ENCODE data around the gene DLG3. TPM values are rescaled to one million over a fixed set of nuclear protein-coding genes. Genes with fewer than 3 reads are reported as not detected.
"Not testable (repeated sequence)": the region's sequence is repeated elsewhere in the genome, so short reads cannot be mapped to it uniquely, and the experiment has no call there.

The DLG3 gene
- polyA plus RNA-seq, 1 donor: 5.0 TPM

DNA sequence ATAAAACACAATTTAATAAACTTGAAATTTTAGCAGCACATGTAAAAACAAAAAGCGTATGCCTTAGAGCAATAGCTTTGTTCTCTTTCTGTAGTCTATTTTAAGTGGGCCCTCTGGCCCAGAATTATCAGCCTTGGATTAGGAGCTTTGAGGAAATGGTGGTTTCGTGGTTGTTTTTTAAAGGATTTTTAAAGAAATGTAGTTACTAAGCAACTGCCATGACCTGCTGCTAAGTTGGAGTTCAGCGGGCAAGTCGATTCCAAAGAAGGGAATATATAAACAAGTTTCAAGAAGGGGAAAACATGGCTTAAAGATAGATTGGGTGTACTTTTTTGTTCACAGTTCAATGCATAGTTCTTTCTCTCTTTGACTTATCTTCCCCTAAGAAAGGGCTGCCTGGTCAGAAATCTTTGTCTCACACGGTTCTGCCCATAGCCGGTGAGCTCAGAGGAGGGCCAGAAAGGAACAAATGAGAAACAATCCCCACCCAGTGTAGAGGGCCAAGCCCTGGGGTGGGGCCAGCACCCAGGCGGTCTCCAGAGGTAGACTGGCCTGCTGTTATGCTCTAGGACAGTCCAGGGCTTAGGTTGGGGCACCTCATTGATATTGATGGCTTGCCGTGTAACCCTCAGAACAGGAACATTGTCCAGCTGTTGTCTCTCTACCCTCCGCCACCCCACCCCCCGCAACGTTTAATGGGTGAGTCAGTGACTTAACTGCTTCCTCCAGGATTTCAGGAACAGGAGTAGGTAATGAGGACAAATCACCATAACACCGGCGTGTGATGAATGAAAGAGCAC is 32.5 kb downstream of the DLG3 start:
- no peak for DNase-seq

DNA sequence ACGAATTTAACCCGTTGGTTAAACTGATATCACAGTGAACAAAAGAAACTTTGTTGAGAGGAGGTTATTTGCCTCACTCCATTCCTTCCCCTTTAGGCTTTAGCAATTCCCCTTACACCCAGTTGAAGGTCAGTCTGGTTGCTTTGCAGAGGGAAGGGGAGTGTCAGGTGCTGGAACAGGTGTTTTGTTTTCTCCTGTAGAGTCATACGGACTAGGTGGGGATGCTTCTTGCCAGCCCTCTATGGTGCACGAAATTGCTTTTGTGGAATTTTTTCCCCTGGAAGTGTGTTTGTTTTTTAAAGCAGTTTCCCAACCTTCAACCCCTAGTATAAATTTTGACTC is 33.1 kb downstream of the DLG3 start:
- no peak for DNase-seq

DNA sequence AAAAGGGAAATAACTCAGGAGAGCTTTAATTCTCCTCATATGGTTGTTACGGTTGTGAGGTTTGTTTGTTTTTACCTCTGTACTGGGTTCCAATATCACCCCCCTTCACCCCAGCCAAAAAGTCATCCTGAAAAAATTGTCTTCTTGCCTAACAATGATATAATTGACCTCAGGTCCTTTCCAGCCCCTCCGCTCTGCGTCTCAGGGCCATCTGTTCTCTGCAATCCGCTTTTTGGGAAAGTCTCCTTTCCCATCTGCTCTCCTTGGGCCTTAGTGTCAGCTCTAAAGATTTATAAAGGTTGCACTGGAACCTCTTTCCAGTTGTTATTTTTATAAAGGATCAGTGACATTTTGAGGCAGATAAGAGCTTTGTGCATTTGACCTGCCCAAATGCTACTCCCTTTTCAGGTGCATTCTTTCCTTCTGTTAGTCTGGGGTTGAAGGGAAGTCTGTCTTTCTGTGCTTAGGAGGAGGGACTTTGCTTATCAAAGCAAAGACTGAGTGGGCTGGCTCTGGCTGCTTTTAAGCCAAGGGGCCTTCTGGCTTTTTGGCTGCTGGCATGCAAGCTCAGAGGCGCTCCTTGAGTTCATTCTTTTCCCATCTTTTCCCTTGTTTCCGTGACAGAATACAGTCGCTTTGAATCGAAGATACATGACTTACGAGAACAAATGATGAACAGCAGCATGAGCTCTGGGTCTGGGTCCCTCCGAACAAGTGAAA is 34.1 kb downstream of the DLG3 start:
- DNase-seq: no peak

DNA sequence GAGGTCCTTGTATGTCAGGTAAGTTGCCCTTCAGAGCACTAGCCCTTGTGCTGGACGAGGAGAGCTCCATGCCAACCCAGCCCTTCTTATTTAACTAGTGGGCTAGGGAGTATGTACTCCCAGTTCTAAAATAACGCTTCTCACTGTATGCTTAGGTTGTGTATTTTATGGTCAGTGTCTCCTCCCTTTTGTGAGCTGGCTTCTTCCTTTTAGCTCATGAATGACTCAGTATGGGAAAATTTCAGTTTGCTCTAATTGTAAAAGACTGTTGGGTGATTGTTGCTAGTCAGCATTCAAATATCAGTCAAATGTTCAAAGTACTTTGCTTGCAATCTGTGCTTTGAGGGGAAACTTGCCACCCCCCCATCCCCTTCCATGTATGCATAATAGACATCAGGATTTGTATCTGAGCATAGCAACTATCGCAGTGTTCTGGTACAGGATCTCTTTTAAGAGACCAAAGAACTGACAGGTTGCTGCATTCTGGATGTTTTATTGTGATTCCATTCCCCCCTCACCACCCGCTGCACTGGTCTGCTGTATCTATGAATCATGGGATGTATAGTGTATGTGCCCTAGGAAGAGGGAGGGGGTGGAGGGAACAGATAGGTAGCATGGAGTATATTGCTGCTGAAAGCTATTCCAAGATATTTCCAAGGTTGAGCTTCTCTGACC is 34.7 kb downstream of the DLG3 start:
- DNase-seq: no peak

DNA sequence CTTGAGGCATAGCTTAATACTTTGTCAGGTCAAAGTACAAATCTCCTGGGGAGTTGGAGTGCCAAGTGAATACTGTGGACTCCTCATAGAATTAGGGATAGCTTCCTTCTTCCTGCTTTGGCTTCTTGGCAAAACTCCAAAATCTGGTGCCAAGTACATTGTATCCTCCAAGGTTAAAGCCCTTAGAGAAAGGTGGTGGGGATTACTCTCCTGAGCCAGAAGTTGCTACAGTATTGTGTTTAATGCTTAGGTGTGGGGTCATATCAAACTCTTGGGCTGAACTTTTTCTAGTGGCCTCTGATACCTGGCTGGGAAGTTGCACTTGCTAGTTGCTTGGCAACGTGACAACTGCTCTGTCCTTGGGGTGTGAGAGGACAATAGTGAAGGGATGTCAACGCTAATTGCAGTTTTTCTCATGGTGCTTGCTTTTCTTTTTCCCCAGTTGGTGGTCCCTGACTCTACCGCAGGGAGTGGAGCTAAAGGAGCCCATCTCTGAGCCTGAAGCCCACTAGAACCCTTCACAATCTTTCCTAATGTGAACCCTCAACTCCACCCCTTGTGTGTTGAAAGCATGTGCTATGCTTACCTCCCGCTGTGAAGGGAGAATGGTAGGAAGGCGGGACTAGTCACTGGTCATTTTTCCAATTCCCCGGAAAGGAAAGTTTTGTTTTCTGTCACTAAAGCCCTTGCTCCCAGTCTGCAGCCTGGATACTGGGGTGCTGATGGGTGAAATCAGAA is 35.5 kb downstream of the DLG3 start:
- DNase-seq: no peak

DNA sequence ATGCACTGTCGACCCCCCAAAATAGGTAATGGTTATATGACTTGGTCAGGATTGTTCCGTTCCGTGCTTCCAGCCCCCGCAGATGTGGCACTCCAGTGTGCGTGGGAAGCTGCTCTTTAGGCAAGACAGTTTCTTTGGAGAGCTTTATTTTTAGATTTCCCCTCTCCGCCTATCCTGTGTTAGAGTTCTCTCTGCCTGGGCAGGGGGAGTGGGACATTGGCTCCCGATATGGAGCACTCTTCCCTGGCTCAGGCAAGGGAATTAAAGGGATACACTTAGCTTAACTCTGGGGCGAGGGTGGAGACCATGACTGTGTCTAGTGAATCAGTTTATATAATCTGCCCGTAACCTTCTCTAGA is 36.0 kb downstream of the DLG3 start:
- DNase-seq: no peak

DNA sequence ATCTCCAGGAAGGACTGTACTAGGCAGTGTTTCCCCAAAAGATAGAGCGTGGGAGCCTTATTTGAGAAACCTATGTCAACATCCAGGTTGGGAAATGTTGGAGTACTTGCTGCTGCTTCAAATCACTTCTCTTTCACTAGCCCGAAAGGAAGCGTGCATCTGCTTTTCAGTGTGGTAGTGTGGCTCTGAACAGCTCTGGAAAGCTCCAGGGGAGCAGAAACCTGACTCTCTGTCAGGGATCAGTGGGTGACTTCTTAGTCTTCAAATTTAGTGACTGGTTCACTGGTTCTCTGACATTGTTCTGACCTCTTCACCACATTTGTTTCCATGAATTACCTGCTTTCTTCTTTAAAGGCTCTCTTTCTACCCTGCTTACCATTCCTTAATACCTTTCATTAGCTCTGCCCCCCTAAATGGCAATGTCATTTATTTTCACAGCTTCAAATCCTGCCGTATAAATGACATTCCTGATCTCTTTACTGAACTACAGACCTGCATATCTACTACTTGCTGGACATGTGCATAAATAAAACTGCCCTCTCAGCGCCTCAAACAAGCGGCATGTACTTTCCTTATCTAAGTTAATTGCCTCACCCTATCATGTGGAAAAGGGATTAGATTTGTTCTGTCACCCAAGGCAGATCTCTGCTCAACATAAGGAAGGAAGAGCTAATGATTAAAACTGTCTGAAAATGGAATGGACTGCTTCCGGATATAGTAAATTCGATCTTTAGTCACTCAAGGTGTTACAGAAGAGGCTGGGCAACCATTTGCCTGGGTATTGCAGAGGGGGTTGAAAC is 37.0 kb downstream of the DLG3 start:
- no peak for DNase-seq

DNA sequence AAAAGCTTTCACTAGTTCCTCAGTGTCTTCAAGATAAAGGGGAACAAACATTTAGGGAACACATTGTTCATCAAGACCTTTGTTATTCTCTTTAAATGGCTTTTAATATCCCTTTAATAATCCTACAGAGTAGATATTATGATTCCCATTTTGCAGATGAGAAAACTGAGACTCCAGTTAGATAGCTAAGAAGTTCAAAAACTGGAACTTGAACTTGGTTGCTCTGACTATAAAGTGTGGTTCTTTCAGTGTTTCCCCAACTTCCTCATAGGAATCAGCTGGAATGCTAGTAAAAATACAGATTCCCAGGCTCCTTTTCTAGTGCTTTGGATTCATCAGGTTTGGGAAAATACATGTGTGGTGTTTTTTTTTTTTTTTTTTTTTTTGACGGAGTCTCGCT is 37.7 kb downstream of the DLG3 start:
- DNase-seq: no peak

DNA sequence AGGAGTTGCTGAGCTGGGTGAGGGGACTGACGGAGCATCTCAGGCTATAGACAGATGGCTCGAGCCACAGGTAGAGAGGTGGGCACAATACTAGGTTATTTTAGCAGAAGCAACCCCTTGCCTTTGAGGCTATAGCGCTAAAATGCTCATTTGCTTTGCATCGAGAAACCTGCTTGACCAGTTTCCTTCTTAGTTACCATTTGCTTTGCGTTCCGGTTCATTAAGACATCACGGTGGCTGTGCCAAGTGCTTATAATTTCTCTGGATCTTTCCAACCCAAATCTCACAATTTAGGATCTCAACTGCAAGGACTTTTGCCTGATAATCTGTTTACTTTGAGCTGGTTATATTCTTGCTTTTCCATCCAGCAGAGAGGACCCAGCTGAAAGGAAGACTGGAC is 40.8 kb downstream of the DLG3 start:
- no peak for DNase-seq

DNA sequence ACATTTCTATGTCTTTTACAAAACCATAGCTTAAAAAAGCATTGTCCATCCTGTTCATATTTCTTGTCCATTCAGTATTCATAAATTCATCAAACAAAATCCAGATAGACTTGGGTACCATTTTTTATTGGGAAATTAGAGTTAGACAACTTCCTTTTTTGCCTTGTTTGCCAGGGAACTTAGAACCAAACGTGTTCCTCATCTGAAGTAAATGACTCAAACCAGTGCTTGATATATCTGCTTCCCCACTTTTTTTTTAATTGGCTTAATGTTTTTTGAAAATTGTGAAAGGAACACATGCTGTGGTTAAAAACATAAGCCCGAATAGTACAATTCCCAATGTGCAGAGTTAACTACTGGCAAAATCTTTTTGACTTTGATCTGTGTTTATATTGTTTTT is 44.2 kb downstream of the DLG3 start:
- no peak for DNase-seq

DNA sequence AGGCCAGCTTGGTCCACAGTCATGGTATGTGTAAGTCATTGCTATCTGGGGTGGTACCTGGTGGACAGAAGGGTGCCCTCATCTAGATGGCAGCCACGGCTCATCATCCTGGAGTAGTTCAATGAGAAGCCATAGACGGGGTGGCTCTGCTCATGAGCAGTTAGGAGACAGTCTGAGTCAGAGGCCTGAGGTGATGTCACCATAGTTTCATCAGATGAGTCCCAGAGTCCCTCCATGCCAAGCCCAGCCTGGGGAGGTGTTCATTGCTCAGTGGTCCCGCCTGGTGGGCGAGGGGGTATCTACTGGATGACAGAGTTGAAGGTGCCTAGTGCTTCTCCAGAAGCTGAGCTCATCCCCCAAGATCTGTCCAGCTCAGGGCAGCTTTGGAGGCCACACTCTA is 49.8 kb downstream of the DLG3 start:
- DNase-seq: no peak

DNA sequence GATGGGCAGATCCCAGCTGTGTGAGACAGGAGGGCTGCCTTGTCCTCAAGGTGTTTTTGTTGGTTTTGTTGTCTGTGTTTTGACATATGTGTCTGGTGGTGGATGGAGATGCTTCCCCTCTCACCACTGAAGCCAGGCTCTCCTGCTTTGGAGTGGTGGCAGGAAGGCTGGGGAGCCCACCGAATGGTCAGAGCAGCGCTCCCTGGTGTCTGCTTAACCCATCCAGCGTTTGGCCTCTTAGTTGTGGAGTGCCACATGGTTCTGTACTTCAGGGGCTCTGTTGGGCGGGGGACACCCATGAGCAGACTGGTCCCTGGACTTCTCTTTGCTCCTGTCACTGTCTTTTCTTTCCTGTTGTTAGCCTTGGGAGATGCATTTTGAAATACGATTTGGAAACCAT is 51.9 kb downstream of the DLG3 start:
- no peak for DNase-seq

DNA sequence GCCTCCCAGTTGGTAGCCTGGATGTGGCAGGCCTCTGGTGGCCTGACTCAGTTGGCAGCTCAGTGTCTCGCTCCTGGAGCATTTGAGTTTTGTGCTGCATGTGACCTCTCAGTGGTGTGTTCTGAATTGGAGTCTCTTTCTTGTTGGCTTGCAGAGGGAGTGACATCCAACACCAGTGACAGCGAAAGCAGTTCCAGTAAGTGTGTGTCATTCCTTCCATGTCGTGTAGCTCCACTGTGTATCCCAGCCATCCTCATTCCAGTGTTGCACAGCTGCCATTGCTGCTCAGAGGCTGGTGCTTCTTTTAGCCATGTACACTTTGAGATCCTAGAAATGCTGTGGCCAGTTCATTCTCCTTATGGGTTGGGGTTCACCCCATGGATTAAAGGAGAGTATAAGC is 52.4 kb downstream of the DLG3 start:
- no peak for DNase-seq

DNA sequence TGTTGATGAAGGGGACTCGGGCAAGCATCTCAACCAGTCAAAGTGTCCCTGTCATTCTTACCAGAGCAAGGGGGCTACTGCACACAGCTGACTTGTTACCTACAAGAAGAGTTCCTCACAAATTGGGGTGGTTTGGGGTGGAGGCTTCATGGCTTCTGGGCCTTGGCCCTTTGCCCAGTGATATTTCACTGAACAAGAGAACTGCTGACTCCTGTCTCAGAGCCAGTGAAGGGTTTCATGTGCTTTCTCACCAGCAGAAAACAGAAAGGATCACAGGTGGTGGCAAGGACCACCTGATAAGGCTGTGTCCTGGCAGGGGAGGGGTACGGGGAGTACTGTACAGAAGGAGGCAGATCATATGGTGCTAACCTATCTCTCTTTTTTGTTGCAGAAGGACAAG is 53.5 kb downstream of the DLG3 start:
- DNase-seq: no peak

DNA sequence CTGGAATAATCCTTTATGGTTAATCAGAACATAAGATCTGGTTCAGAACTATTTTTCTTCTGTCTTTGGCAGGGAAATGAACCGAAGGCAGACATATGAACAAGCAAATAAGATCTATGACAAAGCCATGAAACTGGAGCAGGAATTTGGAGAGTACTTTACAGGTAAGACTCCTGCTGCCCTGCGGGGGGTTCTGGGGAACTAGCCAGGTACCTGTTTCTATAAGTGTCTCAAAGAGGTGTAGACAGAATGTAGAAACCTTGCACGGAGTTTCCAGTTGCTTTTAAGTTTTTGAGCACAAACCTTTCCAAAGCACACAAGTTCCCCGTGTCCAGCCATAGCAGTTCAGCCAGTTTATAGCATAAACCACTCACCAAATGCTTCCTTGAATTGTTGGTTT is 56.2 kb downstream of the DLG3 start:
- no peak for DNase-seq

DNA sequence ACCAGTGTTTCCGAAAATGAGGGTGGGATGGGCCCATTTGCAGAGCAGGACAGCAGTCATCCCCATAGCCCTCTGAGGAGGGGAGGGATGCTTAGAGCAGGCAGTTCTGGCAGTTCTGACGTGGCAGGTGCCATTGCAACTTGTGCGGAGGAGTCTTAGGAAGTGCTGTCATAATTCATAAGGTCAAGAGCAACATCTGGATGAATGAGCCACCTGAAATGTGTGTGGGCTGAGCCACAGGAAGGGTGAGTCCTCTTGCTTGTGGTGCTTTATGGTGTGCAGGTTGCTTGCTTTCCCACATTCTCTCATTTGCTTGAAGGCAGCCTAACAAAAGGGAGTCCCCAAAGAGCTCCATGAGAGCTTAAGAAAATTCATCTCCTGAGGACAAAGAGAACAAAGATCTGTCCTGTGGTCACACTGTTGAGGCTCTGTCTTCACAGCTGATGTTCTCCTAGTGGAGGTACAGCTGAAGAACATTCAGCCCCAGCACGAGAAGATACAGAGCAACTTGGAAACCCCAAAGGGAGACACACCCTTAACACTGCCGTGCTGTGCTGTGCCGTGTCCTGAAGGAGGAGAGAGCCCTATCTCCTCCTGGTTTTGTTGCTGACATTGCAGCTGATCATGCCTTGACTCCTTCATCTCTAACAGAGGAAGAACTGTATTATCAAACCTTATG is 60.3 kb downstream of the DLG3 start:
- DNase-seq: no peak

DNA sequence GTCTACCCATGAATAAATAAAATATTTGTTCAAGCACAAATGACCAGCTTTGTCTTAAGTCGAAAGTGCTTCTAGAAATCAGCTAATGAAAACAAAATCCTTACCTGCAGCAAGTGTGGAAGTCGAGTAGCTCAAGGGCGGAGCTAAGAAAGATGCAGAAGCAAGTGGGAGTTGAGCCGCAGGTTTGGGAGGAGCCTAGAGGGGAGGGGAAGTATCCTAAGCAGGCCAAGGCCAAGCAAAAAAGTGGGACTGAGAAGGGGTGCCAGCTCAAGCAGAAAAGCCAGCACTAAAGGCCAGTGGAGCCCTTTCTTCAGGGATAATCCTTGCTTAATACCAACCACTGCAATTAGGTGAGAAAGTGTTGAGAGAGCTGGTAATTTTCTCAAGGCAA is 60.8 kb downstream of the DLG3 start:
- no peak for DNase-seq

DNA sequence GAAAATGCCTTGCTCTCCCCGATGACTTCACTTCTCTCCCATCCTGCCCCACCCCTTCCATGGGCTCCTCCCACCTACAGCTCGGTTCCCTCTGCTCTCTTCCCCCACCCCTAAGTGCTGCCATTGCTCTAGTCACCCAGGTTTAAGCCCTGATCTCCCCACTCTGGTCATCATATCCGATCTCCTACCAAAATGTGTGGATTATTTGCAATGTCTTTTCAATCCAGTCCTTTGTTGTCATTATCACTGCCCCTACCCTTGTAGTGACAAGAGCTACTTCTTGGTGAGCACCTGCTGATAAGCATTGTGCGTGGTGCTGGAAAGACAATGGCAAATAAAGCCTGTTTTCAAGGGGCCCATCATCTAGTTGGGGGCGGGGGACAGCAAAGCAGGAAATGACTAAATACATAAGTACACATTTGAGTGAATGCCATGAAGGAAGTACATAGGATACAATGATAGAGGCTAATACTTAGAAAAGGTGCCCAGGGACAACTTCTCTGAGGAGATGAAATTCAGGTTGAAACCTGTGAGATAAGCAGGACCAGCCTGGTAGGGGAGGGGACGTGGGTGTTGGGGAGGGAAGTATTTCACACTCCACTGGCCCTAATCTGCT is 63.8 kb downstream of the DLG3 start:
- DNase-seq: no peak

DNA sequence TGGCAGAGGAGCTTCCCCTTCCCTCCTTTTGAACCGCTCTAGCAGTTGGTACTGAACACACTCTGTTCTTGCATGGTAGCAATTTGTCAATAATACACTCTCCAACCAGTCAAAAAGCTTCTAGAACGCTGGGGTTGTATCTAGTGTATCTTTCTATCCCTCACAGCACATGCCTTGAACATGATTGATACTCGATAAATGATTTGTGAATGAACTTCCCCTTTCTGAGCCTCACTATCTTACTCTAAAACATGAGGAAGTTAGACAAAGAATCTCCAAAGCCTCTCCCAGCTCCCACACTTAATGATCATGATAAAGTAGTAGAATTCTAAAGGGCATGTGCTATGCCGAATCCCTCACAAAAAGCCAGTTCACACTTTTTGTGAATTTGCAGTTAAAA is 64.4 kb downstream of the DLG3 start:
- no peak for DNase-seq

DNA sequence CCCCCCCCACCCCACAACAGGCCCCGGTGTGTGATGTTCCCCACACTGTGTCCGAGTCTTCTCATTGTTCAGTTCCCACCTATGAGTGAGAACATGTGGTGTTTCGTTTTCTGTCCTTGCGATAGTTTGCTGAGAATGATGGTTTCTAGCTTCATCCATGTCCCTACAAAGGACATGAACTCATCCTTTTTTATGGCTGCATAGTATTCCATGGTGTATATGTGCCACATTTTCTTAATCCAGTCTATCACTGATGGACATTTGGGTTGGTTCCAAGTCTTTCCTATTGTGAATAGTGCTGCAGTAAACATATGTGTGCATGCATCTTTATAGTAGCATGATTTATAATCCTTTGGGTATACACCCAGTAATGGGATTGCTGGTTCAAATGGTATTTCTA is 70.6 kb downstream of the DLG3 start:
- not testable (repeated sequence) for DNase-seq

DNA sequence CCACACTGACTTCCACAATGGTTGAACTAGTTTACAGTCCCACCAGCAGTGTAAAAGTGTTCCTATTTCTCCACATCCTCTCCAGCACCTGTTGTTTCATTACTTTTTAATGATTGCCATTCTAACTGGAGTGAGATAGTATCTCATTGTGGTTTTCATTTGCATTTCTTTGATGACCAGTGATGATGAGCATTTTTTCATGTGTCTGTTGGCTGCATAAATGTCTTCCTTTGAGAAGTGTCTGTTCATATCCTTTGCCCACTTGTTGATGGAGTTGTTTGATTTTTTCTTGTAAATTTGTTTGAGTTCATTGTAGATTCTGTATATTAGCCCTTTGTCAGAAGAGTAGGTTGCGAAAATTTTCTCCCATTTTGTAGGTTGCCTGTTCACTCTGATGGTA is 71.1 kb downstream of the DLG3 start:
- not testable (repeated sequence) for DNase-seq

Data from hindlimb muscle (tissue), 1 donor.